Measurements from ENCODE around the gene GPR63.

- TF ChIP-seq, protein P1, sequence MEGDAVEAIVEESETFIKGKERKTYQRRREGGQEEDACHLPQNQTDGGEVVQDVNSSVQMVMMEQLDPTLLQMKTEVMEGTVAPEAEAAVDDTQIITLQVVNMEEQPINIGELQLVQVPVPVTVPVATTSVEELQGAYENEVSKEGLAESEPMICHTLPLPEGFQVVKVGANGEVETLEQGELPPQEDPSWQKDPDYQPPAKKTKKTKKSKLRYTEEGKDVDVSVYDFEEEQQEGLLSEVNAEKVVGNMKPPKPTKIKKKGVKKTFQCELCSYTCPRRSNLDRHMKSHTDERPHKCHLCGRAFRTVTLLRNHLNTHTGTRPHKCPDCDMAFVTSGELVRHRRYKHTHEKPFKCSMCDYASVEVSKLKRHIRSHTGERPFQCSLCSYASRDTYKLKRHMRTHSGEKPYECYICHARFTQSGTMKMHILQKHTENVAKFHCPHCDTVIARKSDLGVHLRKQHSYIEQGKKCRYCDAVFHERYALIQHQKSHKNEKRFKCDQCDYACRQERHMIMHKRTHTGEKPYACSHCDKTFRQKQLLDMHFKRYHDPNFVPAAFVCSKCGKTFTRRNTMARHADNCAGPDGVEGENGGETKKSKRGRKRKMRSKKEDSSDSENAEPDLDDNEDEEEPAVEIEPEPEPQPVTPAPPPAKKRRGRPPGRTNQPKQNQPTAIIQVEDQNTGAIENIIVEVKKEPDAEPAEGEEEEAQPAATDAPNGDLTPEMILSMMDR (IDR thresholded peaks at IDR 0.05) = no peak
- no peak for TF ChIP-seq ZFX (IDR thresholded peaks at IDR 0.05; ENCODE audit: borderline replicate concordance)
Measured at GRCh38 chr6:96789871-96790270, 47.4 kb downstream of the GPR63 start.

All from 22Rv1 (cell line).